ENCODE measurements around the gene RNF11.

GRCh38 chr1:51299185-51299885 lies 63.3 kb downstream of the RNF11 start:
- TF ChIP-seq CTCF (IDR thresholded peaks at IDR 0.05; ENCODE audit: insufficient read depth, low read length, poor library complexity, severe bottlenecking): no peak
- no peak for TF ChIP-seq EZH2phosphoT487 (conservative IDR thresholded peaks at IDR 0.05; ENCODE audit: low read length)
